DOHH2 (cell line): ENCODE measurements around the gene CCDC87.

ENCODE experiments used
- EZH2phosphoT487 ChIP-seq: fragments of 200-600 bp; sonication (generic); IDR thresholded peaks from 2 replicates; pipeline ENCODE4 v1.6.1; 2017; ENCODE audit warnings: borderline replicate concordance, mild to moderate bottlenecking, antibody characterized with exemption, low read length, moderate library complexity, mixed read lengths
- TF ChIP-seq, protein P1 (sequence below): fragments of 200-600 bp; sonication (generic); IDR thresholded peaks from one replicate; pipeline ENCODE4 v1.5.1; 2014; ENCODE audit warnings: antibody characterized with exemption, mild to moderate bottlenecking, low read depth, low read length; ENCODE audit not compliant: poor library complexity, severe bottlenecking

DNA sequence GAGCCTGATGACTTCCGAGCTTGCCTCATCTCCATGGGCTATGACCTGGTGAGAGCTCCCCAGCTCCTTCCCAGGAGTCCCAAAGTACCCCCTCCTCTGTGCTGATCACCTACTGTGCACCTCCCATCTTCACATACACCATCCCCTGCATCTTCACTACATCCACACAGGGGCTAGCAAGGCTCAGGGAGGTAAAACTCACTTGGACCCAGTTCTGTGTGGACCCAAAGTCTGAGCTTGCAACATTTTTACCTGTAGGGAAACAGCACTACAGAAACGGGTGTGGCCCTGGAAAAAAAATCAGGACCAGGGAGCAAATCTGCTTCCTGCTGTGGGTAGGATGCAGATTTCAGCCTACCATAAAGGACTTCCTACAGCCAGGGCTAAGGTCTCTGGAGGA is 30.6 kb downstream of the CCDC87 start:
- TF ChIP-seq, protein P1, sequence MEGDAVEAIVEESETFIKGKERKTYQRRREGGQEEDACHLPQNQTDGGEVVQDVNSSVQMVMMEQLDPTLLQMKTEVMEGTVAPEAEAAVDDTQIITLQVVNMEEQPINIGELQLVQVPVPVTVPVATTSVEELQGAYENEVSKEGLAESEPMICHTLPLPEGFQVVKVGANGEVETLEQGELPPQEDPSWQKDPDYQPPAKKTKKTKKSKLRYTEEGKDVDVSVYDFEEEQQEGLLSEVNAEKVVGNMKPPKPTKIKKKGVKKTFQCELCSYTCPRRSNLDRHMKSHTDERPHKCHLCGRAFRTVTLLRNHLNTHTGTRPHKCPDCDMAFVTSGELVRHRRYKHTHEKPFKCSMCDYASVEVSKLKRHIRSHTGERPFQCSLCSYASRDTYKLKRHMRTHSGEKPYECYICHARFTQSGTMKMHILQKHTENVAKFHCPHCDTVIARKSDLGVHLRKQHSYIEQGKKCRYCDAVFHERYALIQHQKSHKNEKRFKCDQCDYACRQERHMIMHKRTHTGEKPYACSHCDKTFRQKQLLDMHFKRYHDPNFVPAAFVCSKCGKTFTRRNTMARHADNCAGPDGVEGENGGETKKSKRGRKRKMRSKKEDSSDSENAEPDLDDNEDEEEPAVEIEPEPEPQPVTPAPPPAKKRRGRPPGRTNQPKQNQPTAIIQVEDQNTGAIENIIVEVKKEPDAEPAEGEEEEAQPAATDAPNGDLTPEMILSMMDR, result no peak
- no peak for TF ChIP-seq EZH2phosphoT487
